ENCODE data around the gene ARID3A.

ARID3A gene

DNA sequence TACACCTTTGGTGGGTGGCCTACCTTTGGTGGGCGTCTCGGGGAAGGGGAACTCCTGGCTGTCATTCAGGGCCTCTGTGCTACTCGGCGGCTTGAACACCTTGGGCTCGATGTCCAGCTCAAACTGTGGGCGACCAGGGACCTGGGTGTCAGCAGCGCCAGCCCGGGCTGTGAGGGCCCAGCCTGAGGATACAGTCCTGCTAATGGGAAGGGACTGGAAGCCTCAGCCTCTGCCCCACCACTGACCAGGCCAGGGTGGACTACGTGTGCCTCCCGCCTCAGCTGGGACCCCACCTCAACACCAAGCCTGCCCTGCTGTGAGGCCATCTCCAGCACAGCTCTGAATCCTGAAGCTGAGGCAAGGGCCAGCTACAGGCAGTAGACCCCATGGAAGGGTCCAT is 87.4 kb downstream of the ARID3A start:
- Histone ChIP-seq H4K20me1 (ENCODE audit: insufficient read depth, low read length, poor library complexity, severe bottlenecking) (peaks cover 50% of the 10 kb centered on the region), H3F3A (ENCODE audit: low read depth) (no peaks in the 10 kb centered on the region), H3K4me2 (ENCODE audit: low read depth, low read length, poor library complexity, severe bottlenecking) (no peak overlapping the region), H3K4me1 (ENCODE audit: insufficient read depth, low read length, poor library complexity, severe bottlenecking) (peaks cover 14% of the 10 kb centered on the region), H3K79me2 (ENCODE audit: insufficient read depth, low read length) (peaks cover 50% of the 10 kb centered on the region), H3K9ac (ENCODE audit: low read depth, low read length, poor library complexity, severe bottlenecking) (no peak overlapping the region), H3K9me3 (ENCODE audit: insufficient read depth, low read depth, low read length) (no peaks in the 10 kb centered on the region), H3K27me3 (ENCODE audit: insufficient read depth, low read length, poor library complexity, severe bottlenecking) (no peaks in the 10 kb centered on the region), H2AFZ (ENCODE audit: low read length) (no peak overlapping the region), H3K36me3 (ENCODE audit: insufficient read depth, low read length) (peaks cover 28% of the 10 kb centered on the region; the same call in 1 of the 2 replicates), H3K9me2 (replicated peaks; ENCODE audit: low read depth, low read length) (no peaks in the 10 kb centered on the region), H3K4me3 (ENCODE audit: low read length, poor library complexity, severe bottlenecking) (no peak overlapping the region)
- TF ChIP-seq EZH2phosphoT487 (IDR thresholded peaks at IDR 0.05; ENCODE audit: borderline replicate concordance) = no peak
- TF ChIP-seq, protein P1, sequence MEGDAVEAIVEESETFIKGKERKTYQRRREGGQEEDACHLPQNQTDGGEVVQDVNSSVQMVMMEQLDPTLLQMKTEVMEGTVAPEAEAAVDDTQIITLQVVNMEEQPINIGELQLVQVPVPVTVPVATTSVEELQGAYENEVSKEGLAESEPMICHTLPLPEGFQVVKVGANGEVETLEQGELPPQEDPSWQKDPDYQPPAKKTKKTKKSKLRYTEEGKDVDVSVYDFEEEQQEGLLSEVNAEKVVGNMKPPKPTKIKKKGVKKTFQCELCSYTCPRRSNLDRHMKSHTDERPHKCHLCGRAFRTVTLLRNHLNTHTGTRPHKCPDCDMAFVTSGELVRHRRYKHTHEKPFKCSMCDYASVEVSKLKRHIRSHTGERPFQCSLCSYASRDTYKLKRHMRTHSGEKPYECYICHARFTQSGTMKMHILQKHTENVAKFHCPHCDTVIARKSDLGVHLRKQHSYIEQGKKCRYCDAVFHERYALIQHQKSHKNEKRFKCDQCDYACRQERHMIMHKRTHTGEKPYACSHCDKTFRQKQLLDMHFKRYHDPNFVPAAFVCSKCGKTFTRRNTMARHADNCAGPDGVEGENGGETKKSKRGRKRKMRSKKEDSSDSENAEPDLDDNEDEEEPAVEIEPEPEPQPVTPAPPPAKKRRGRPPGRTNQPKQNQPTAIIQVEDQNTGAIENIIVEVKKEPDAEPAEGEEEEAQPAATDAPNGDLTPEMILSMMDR (conservative IDR thresholded peaks at IDR 0.05; ENCODE audit: low read length) = no peak

DNA sequence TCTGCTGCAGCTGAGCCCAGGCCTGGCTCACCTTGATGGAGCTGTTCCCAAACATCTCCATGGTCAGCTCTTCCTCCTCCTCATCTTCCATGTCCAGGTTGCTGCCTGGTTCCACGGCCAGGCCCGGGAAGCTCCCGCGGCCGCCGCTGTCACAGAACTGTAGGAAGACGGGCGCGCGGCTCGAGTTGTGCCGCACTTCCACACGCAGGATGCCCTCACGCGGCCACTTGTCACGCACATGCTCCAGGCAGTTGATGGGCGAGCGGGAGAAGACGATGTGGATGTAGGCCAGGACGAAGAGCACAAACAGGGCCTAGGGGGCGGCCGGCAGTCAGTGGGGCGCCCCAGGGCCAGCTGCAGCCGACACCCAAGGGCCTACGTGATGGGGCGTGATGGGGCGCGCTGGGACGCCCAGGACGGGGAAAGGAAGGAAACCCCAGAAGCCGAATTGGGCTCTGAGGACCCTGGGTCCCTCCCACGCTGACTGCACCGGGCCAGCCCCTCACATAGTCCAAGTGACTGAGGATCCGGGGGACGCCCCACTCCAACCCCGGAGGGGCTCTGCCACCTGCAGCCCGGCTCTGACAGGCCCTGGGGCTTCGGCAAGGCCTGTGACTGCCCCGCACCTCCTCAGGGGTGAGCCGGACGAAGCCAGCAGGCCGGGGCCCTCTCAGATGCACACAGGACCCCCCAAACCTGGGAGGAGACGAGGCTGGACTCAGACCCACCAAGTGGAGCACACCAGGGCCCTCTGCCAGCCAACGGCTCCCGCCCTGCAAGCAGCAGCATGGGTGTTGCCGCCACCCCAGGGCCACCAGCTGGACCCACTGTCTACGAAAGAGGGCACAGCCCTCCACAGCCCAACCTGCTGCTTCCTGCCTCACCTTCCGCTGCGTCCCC is 88.6 kb downstream of the ARID3A start:
- Histone ChIP-seq H3K9me2 (replicated peaks; ENCODE audit: low read depth, low read length) (no peaks in the 10 kb centered on the region), H3F3A (ENCODE audit: low read depth) (no peaks in the 10 kb centered on the region), H3K36me3 (ENCODE audit: insufficient read depth, low read length) (peaks cover 28% of the 10 kb centered on the region; the same call in 1 of the 2 replicates), H4K20me1 (ENCODE audit: insufficient read depth, low read length, poor library complexity, severe bottlenecking) (peaks cover 62% of the 10 kb centered on the region), H3K9ac (ENCODE audit: low read depth, low read length, poor library complexity, severe bottlenecking) (no peak overlapping the region), H3K9me3 (ENCODE audit: insufficient read depth, low read depth, low read length) (no peaks in the 10 kb centered on the region), H2AFZ (ENCODE audit: low read length) (no peak overlapping the region), H3K4me1 (ENCODE audit: insufficient read depth, low read length, poor library complexity, severe bottlenecking) (peaks cover 26% of the 10 kb centered on the region), H3K4me3 (ENCODE audit: low read length, poor library complexity, severe bottlenecking) (no peak overlapping the region), H3K27me3 (ENCODE audit: insufficient read depth, low read length, poor library complexity, severe bottlenecking) (no peaks in the 10 kb centered on the region), H3K4me2 (ENCODE audit: low read depth, low read length, poor library complexity, severe bottlenecking) (no peak overlapping the region), H3K79me2 (ENCODE audit: insufficient read depth, low read length) (peaks cover 62% of the 10 kb centered on the region)
- TF ChIP-seq EZH2phosphoT487 (IDR thresholded peaks at IDR 0.05; ENCODE audit: borderline replicate concordance) = no peak
- TF ChIP-seq, protein P1 (conservative IDR thresholded peaks at IDR 0.05; ENCODE audit: low read length) = no peak

DNA sequence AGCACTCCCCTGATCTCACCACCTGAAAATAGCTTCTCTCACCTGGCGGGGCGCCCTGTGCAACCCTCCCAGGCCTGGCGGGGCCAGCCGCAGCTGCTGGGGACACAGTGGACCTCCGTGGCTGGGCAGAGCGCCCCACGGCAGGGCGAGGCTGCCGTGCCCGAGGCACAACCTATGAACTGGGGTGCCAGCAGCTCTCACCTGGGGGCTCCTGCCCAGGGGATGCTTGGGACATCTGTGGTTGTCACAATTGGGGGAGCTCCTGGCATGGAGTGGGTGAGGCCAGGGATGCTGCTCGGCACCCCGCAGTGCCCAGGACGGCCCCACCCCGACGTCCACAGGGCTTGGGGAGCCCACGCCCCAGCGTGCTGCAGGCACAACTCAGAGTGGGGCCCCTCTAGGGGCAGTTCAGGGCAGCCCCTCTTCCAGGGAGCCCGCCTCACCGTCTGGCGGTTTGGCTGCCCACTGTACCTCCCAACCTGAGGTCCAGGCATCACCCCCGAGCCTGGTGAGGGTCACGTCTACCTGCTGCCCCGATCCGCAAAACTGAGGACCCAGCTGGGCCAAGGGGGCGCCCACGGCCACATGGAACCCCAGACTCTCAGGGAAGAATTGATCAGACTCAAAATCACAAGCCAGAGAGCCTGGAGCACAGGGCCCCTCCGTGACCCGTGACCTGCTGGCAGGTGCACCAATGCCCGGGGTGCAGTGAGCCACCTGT is 89.4 kb downstream of the ARID3A start:
- H3F3A ChIP-seq (ENCODE audit: low read depth) = no peaks in the 10 kb centered on the region
- no peaks in the 10 kb centered on the region for H3K9me3 ChIP-seq (ENCODE audit: insufficient read depth, low read depth, low read length)
- peaks cover 70% of the 10 kb centered on the region for H3K79me2 ChIP-seq (ENCODE audit: insufficient read depth, low read length)
- H3K9me2 ChIP-seq (replicated peaks; ENCODE audit: low read depth, low read length) = no peaks in the 10 kb centered on the region
- H4K20me1 ChIP-seq (ENCODE audit: insufficient read depth, low read length, poor library complexity, severe bottlenecking) = peaks cover 70% of the 10 kb centered on the region
- peaks cover 24% of the 10 kb centered on the region; the same call in 1 of the 2 replicates for H3K36me3 ChIP-seq (ENCODE audit: insufficient read depth, low read length)
- no peaks in the 10 kb centered on the region for H3K27me3 ChIP-seq (ENCODE audit: insufficient read depth, low read length, poor library complexity, severe bottlenecking)
- no peak for TF ChIP-seq EZH2phosphoT487 (IDR thresholded peaks at IDR 0.05; ENCODE audit: borderline replicate concordance)
- TF ChIP-seq, protein P1 (conservative IDR thresholded peaks at IDR 0.05; ENCODE audit: low read length) = no peak
- no peak overlapping the region for H3K4me3 ChIP-seq (ENCODE audit: low read length, poor library complexity, severe bottlenecking)
- peaks cover 26% of the 10 kb centered on the region for H3K4me1 ChIP-seq (ENCODE audit: insufficient read depth, low read length, poor library complexity, severe bottlenecking)
- no peak overlapping the region for H2AFZ ChIP-seq (ENCODE audit: low read length)
- H3K4me2 ChIP-seq (ENCODE audit: low read depth, low read length, poor library complexity, severe bottlenecking) = no peak overlapping the region
- no peak overlapping the region for H3K9ac ChIP-seq (ENCODE audit: low read depth, low read length, poor library complexity, severe bottlenecking)

Measured in Loucy (cell line).